Activated naive CD4-positive, alpha-beta T cell treated with anti-CD3 and anti-CD28 coated beads, Interleukin-2, amount 50 U/mL, for 72 hours (primary cell): ENCODE results near the gene SPAG7. TPM values are rescaled to one million over a fixed set of nuclear protein-coding genes. Genes with fewer than 3 reads are reported as not detected.
A peak's percentile ranks its signal among the peaks of the same experiment; 100 is the strongest.

Experiments
- ATAC-seq, 2 donors: fragments of 150-1000 bp; cut with Tn5 transposase; 2 replicates each; pipeline ENCODE4 v1.10.0; 2021; ENCODE audit warnings: mild to moderate bottlenecking in 2 of 2, moderate library complexity in 2 of 2
- DNase-seq, 2 donors: peaks; one replicate each; pipeline ENCODE4 v3.0.0; 2021 to 2022; ENCODE audit warnings: low spot score in 2 of 2
- H3K27ac Mint-ChIP-seq, 2 donors: one replicate each; pipeline ENCODE4 v1.8.0; 2022; ENCODE audit warnings: mild to moderate bottlenecking in 2 of 2, mixed read lengths in 2 of 2
- H3K36me3 Mint-ChIP-seq, 2 donors: one replicate each; pipeline ENCODE4 v1.8.0; 2022; ENCODE audit warnings: mixed read lengths in 2 of 2
- H3K9me3 Mint-ChIP-seq, 2 donors: one replicate each; pipeline ENCODE4 v1.8.0; 2022; ENCODE audit warnings: mixed read lengths in 2 of 2
- total RNA-seq, 2 donors: library from RNA; stranded (reverse); gene quantifications; one replicate each; pipeline ENCODE4 v1.2.3, GENCODE V29; 2022

SPAG7 gene
- total RNA-seq, 2 donors from 2014 or later: 70.3 to 94.6 TPM

DNA sequence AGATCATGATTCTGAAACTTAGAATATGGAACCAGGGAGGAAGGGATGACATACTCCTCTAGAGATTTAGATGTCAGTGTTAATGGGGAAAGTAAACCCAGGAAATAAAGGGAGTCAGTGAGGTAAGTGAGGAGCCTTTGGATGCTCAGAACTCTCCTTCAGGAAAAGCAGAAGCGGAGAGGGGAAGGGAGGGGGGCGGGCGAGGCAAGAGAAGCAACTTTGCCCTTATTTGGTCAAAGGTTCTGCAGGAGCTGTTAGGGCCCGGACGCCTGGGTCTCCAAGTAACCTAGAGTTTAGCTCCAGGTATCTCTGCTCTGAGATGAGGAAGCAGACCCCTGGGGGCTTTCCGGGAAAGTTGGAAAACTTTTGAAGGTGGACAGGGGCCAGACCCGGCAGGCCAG is 20.6 kb downstream of the SPAG7 start:
- peak in 1 of 2 donors; percentile 76 for DNase-seq
- Mint-ChIP-seq H3K9me3 (no peaks in the 10 kb centered on the region), H3K36me3 (peaks cover 50 to 58% of the 10 kb centered on the region in 2 donors), H3K27ac (peak overlapping the region; percentile 84 to 98)
- no peak for ATAC-seq

DNA sequence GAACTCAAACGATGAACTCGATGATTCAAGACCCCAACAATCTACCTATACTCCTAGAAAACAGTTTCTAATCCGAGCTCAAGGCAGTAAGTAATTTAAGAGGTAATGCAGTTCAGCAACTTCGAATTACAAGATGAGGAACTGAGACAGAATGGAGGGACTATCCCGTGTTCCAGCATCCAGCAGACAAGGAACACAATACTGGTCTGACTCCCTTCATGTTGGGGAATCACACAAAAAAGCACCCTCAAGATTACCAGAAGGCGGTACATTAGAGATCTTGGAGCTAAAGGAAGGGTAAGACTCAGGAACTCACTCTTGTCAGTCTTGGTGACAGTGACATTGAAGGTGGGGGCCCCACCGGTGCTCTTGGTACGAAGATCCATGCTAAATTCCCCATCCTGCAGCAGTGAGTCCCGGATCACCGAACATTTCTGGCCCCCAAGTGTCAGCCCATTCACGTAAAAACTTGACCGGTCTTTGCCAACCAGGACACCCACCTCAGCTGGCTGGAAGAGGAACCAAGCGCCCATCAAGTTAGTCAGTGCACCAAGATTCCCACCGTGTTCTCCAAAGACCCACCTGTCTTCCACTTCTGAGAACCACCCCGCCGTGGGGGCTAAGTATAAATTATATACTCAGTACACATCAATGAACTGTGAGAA is 21.2 kb downstream of the SPAG7 start:
- Mint-ChIP-seq H3K27ac (peak overlapping the region; percentile 84 to 98), H3K36me3 (peaks cover 56 to 64% of the 10 kb centered on the region in 2 donors), H3K9me3 (no peaks in the 10 kb centered on the region)
- ATAC-seq: no peak
- no peak for DNase-seq

DNA sequence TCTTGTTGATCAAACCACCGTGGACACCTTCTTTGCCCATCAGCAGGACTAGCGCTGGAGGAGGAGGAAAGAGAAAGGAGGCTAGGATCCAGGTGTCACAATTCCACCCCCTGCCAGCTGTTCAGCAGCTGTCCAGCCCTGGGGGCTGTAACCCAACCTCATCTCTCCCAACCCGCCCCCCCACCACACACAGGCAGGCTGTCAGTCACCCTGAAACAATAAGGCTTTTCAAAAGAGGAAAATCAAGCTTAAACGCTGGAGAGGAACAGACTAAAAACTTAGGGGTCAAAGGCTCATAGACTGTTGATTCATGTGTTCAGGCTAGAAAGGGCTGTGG is 21.7 kb downstream of the SPAG7 start:
- peak overlapping the region; percentile 98 for H3K27ac Mint-ChIP-seq
- ATAC-seq: no peak
- H3K9me3 Mint-ChIP-seq: no peaks in the 10 kb centered on the region
- no peak for DNase-seq
- H3K36me3 Mint-ChIP-seq: peaks cover 61 to 69% of the 10 kb centered on the region in 2 donors

DNA sequence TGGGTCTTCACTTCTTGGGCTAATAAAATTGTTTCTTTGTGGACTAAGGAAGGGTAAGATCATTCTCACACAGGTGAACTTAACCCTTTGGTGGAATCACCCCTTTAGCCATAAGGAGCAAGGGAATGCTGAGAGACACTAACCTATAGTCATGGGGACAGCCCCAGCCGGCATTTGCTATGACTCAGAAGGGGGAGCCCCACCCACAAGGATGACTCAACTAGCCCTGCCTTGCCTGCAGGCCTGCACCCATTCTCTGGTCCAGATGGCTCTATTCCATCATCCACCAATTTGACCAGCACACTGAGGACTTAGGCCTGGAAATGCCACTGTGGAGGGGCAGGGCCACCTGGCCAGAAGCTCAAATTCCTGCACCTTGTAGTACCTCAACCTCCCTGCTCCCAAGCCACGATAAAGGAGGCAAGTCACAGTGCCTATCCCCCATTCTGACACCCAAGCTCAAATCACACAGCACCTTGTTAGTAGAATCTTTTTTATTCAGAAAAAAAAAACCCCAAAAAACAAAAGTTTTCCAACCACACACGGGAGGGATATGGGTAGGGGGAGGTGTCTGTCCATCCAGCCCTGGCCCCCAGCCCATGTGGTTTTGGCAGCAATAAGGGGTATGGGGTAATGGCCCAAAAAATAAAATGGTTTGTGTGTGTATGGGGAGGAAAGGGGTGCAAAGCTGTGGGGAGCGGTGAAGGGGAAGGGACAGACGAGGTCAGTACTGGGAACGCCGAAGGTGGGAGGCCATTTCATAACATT is 22.3 kb downstream of the SPAG7 start:
- ATAC-seq: peak; percentile 56 to 61
- Mint-ChIP-seq H3K36me3 (peaks cover 67 to 75% of the 10 kb centered on the region in 2 donors), H3K27ac (peak overlapping the region; percentile 98), H3K9me3 (no peaks in the 10 kb centered on the region)
- peak; percentile 86 to 89 for DNase-seq

DNA sequence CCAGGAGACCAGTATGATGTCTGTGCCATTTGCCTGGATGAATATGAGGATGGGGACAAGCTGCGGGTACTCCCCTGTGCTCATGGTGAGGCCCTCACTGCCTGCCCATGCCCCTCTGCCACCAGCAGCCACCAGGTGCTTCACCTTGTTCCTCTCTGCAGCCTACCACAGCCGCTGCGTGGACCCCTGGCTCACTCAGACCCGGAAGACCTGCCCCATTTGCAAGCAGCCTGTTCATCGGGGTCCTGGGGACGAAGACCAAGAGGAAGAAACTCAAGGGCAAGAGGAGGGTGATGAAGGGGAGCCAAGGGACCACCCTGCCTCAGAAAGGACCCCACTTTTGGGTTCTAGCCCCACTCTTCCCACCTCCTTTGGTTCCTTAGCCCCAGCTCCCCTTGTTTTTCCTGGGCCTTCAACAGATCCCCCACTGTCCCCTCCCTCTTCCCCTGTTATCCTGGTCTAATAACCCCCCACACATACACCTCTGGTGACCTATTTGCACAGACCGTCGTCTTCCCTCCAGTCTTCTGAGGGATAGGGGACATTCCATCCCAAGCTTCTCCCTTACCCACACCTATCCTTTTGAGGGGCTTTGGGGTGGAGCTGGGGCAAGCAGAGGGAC is 23.0 kb downstream of the SPAG7 start:
- peak overlapping the region; percentile 98 for H3K27ac Mint-ChIP-seq
- peaks cover 69 to 81% of the 10 kb centered on the region in 2 donors for H3K36me3 Mint-ChIP-seq
- peak in 1 of 2 donors; percentile 50 for DNase-seq
- no peaks in the 10 kb centered on the region for H3K9me3 Mint-ChIP-seq
- ATAC-seq: peak in 1 of 2 donors; percentile 1

DNA sequence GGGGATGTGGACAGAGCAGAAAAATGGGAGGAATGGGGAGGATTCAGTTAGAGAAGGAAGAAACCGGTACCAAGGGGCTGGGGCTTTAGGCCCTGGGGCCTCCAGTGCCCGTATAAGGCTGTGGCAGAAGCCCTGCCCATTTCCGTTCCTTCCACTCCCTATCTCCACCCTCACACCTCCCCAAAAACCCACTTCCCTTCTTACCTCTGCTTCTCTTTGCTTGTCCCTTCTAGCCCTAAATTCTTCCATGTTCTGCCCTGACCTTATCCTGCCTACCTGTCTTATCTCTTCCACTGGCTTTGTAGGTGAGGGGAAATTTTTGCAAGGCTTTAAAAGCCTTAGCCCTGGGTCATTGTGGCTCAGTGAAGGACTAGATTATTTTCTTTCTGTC is 23.5 kb downstream of the SPAG7 start:
- ATAC-seq (peak; percentile 21 to 28), DNase-seq (peak in 1 of 2 donors; percentile 57)
- H3K9me3 Mint-ChIP-seq: no peaks in the 10 kb centered on the region
- peak overlapping the region; percentile 98 for H3K27ac Mint-ChIP-seq
- peaks cover 73 to 83% of the 10 kb centered on the region in 2 donors for H3K36me3 Mint-ChIP-seq

DNA sequence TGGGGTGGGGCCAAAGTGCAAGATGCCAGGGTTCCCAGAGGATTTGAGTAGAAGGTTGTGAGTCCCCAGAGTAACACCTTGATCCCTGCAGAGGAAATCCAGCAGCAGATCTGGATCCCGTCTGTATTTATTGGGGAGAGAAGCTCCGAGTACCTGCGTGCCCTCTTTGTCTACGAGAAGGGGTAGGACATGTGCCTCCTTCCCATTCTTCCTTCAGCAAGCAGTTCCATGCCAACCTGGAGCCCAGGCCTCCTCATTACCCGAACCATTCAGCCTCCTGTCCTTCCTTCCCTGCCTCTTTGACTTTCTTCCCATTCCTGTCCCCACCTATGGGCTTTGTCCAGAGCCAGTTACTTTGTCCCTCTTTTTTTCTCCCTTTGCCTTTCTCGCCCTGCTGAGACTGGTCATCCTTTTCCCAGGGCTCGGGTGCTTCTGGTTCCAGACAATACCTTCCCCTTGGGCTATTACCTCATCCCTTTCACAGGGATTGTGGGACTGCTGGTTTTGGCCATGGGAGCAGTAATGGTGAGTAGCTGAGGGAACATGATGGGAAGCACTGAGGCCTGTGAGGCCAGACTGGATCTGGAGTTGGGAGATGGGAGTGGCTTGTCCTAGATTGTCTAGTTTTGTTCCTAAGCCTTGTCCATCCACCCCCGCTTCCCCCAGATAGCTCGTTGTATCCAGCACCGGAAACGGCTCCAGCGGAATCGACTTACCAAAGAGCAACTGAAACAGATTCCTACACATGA is 24.7 kb downstream of the SPAG7 start:
- ATAC-seq: no peak
- H3K27ac Mint-ChIP-seq: peak overlapping the region; percentile 97 to 98

DNA sequence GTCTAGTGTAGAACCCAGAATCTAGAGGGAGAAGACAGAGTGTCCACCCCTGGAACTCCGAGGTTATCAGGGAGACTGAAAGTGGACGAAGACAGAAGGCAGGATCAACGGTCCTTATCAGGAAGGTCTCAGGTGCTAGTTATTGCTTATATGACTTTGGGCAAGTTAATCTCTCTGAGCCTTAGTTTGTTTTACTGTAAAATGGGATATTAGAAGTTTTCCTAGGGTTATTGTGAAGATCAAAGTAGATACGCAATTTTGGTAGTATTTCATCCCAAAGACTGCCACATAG is 26.4 kb downstream of the SPAG7 start:
- ATAC-seq: no peak
- Mint-ChIP-seq H3K27ac (peak overlapping the region; percentile 97 to 98), H3K9me3 (no peaks in the 10 kb centered on the region), H3K36me3 (peaks cover 61 to 75% of the 10 kb centered on the region in 2 donors)
- DNase-seq: no peak

More for the DNA sequence above, 24.7 kb downstream of the SPAG7 start:
- no peaks in the 10 kb centered on the region for H3K9me3 Mint-ChIP-seq
- DNase-seq: no peak
- peaks cover 75 to 89% of the 10 kb centered on the region in 2 donors for H3K36me3 Mint-ChIP-seq

DNA sequence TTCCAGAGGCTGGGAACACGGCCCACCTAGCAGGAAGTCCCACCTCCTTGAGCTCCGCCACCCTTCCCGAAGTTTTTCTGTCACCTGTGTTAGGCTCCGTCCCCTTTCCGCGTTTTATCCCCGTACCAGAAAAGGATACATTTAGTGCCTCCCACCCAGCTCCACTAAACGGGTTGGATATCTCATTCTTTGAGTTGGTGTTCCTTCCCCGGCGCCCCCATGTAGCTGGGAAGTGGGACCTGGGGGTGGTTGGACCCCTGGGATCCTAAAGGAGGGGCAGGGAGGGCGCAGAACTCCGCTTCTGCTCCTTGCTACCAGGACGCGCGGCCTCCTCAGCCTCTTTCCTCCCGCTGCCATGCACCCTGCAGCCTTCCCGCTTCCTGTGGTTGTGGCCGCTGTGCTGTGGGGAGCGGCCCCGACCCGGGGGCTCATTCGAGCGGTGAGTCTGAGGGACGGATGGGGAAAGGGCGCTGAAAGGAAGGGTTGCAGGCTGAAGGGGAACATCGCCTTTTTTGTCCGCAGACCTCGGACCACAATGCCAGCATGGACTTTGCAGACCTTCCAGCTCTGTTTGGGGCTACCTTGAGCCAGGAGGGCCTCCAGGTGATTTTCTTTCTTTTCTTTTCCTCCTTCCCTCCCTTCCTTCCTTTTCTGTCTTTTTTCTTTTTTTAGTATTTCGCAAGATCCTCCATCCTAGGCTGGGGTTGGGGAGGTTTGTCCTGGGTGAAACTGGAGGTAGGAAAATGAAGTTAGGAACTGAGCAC is 26.9 kb downstream of the SPAG7 start:
- Mint-ChIP-seq H3K27ac (peak overlapping the region; percentile 97 to 98), H3K9me3 (no peaks in the 10 kb centered on the region), H3K36me3 (peaks cover 56 to 70% of the 10 kb centered on the region in 2 donors)
- ATAC-seq: peak in 1 of 2 donors; percentile 7
- DNase-seq: peak in 1 of 2 donors; percentile 78

DNA sequence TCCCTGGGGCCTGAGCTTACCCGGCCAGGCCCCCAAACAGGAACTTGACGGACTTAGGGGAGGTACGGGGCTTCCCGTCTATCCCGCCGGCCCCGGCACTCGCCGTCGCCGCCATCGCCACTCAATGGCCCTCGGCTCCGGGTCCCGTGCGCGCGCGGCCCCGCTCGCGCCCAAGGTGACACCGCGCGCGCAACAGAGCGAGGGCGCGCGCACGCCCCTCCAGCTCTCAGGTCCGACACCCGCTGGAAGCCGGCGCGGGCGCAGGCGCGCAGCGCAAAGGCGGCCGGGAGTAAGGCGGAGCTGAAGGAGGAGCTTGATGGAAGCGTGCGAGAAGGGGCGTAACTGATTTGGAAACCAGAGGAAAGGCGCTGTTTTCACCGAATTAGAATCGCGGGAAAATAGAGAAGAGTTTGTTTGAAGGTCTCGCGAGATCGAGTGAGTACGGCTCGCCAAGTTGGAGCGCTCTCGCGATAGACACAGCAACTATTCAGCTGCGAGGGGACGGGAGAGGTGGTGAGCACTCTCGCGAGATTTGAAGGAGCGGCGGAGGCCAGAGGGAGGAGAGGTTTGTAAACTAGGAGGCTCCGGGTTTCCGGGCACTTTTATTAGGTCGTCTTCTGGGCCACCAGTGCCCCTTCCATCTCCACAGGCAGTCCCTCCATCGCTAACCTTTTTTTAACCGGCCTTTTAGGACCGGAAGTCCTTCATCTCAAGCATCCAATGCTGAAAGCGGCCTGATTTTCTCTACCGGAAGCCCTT is 27.6 kb downstream of the SPAG7 start, which contains the start of the genes RNF167 and SLC25A11:
RNF167 (plus strand) TSS at position 473 of the 759 bp plus-strand sequence. CDS start 642 bp downstream, outside the sequence.
SLC25A11 (minus strand) TSS at position 251 of the 759 bp plus-strand sequence; CDS start at position 115, 136 bp downstream.
- DNase-seq (peak; percentile 96 to 97), ATAC-seq (peak; percentile 83 to 84)
- Mint-ChIP-seq H3K9me3 (no peaks in the 10 kb centered on the region), H3K36me3 (peaks cover 48 to 62% of the 10 kb centered on the region in 2 donors), H3K27ac (peak within 1 kb of the TSS; percentile 97 to 98)

DNA sequence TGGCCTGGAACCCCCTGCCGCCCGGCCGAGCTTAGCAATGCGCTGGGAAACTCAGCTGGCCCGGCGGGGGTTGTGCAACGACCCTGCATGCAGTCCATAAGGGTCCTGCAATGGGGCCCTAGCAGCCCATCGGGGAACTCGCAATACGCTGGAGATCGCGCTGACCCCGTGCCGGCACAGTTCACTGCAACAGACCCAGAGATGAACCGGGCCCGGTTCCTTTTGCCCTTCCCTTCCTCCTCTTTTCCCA is 28.1 kb downstream of the SPAG7 start:
- ATAC-seq (peak in 1 of 2 donors; percentile 0), DNase-seq (no peak)
- Mint-ChIP-seq H3K36me3 (peaks cover 43 to 57% of the 10 kb centered on the region in 2 donors), H3K9me3 (no peaks in the 10 kb centered on the region), H3K27ac (peak overlapping the region; percentile 93 to 98)

DNA sequence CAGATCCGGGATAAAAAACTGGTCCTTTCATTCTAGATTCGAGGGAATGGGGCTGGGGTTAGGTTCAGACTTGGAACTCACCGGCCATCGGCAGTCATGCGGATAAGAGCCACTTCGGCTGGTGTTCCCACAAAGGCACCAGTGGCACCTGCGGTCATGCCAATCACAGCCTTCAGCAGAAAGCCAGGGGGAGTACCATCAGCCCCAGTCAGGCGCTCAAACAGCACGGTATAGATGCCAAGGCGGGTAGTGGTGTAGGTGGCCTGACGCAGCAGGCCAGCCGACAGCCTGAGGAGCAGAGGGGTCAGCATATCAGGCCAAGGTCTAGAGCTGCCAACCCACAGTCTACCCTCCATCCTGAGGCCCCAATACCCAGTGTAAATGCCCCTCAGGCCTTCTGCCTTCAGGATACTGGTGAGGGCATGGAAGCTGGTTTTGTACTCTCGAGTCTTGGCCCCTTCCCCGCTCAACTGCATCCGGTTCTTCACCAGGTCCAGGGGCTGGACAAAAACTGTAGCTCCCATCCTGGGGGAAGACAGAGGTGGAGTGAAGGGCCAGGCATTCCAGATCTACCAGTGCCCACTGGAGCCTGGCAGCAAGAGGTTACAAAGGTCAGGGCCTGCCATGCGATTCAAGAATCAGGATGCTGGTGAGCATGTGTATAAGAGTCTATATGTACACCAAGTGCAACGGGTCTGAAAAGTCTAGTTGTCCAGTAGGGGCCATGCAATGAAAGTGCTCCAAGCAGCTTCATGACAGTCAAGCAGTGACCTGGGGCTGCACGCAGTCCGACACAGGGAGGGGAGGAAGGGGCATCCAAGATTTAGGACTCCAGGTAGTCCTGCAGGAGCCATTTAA is 28.7 kb downstream of the SPAG7 start:
- Mint-ChIP-seq H3K36me3 (peaks cover 39 to 52% of the 10 kb centered on the region in 2 donors), H3K9me3 (no peaks in the 10 kb centered on the region), H3K27ac (peak overlapping the region; percentile 93 to 98)
- no peak for DNase-seq
- ATAC-seq: no peak

DNA sequence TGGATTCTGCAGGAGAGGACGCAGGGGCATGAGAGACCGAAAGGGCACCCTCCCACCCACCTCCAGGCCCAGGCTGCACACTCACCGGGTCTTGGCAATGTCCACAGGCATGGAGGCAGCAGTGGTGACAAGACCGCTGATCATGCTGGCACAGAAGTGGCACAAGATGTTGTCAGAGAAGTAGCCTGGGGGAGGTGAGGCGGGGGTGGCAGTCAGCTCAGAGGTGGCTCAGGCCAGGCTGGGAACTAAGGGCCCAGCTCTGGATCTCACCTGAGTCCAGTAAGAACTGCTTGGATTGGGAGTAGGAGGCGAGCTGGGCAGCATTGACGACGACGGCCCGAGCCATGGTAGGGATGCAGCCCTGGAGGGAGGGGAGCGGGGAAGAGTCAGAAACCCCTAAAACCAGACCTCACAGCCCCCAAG is 29.5 kb downstream of the SPAG7 start:
- Mint-ChIP-seq H3K27ac (peak overlapping the region; percentile 87 to 98), H3K36me3 (peaks cover 35 to 46% of the 10 kb centered on the region in 2 donors)

DNA sequence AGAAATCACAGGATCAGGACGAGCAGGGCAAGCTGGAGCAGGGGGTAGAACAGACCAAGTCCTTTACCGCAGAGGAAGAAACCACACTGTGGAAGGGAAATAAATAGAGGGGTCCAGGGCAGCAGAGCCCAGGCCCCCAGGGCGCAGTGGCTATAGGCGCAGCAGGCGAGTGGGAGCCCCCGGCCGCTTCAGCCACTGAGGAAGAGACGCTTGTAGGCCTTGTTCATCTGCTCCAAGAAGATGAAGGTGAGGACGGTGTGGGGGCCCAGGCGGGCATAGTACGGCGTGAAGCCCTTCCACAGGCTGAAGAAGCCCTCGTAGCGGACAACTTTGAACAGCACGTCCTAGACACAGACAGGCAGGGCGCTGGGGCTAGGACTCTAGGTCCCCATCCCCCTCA is 30.1 kb downstream of the SPAG7 start:
- DNase-seq (no peak), ATAC-seq (no peak)
- H3K27ac Mint-ChIP-seq: peak overlapping the region in 1 of 2 donors; percentile 51
- no peaks in the 10 kb centered on the region for H3K9me3 Mint-ChIP-seq
- H3K36me3 Mint-ChIP-seq: peaks cover 30 to 41% of the 10 kb centered on the region in 2 donors

More for the DNA sequence above, 29.5 kb downstream of the SPAG7 start:
- no peaks in the 10 kb centered on the region for H3K9me3 Mint-ChIP-seq
- DNase-seq: no peak
- ATAC-seq: no peak

DNA sequence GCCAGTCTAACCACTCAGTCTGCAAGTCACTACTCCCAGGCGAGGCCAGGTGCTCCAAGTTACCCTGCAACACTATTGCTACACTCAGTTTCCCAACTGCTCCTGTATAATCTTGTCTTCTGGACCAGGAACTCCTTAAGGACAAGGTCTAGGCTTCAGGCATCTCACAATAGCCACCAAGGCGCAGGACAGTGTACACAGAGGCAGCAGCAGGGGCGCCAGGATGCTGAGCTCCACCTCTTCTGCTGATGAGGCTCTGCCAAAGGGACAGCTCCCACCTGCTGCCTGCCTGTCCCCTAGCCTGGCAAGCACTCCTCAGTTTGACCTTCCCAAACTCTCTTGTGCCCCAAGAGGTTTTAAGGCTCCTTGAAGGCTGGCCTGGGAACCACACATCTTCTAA is 31.2 kb downstream of the SPAG7 start:
- DNase-seq (no peak), ATAC-seq (no peak)
- Mint-ChIP-seq H3K36me3 (peaks cover 19 to 30% of the 10 kb centered on the region in 2 donors), H3K27ac (peak overlapping the region; percentile 51 to 70), H3K9me3 (no peaks in the 10 kb centered on the region)
